ENCODE results near the gene RPN2. TPM values are rescaled to one million over a fixed set of nuclear protein-coding genes. Genes with fewer than 3 reads are reported as not detected.

RPN2 gene
- total RNA-seq, 4 donors from 2014 or later = 89.7 to 125 (median 111) TPM

- intact Hi-C loops (cut with DNase I) = no loop called here
- TF ChIP-seq POLR2A (IDR thresholded peaks at IDR 0.05; ENCODE audit: low read depth) (no peak), POLR2AphosphoS5 (IDR thresholded peaks at IDR 0.05) (no peak), EP300 (IDR thresholded peaks at IDR 0.05) (no peak)
- TF ChIP-seq, protein P1, sequence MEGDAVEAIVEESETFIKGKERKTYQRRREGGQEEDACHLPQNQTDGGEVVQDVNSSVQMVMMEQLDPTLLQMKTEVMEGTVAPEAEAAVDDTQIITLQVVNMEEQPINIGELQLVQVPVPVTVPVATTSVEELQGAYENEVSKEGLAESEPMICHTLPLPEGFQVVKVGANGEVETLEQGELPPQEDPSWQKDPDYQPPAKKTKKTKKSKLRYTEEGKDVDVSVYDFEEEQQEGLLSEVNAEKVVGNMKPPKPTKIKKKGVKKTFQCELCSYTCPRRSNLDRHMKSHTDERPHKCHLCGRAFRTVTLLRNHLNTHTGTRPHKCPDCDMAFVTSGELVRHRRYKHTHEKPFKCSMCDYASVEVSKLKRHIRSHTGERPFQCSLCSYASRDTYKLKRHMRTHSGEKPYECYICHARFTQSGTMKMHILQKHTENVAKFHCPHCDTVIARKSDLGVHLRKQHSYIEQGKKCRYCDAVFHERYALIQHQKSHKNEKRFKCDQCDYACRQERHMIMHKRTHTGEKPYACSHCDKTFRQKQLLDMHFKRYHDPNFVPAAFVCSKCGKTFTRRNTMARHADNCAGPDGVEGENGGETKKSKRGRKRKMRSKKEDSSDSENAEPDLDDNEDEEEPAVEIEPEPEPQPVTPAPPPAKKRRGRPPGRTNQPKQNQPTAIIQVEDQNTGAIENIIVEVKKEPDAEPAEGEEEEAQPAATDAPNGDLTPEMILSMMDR (IDR thresholded peaks at IDR 0.05) = no peak
- DNase-seq (ENCODE audit: extremely low spot score) = no peak
- peak overlapping the region in 3 of 4 donors; percentile 29 to 48 (median 31) for H3K27ac ChIP-seq (replicated peaks in 1 of 4)
- H3K9me3 ChIP-seq = no peaks in the 10 kb centered on the region
- no peak overlapping the region for H3K4me3 ChIP-seq
- peaks cover 24 to 43% (median 29%) of the 10 kb centered on the region in 4 donors for H3K4me1 ChIP-seq
- peaks cover 69 to 100% (median 88%) of the 10 kb centered on the region in 4 donors for H3K36me3 ChIP-seq
- H3K27me3 ChIP-seq = no peaks in the 10 kb centered on the region
- WGBS = 78% methylated on average over 5 of the region's 5 CpGs
These were observed 49.5 kb downstream of the RPN2 start for GRCh38 chr20:37228656-37229055.

DNA sequence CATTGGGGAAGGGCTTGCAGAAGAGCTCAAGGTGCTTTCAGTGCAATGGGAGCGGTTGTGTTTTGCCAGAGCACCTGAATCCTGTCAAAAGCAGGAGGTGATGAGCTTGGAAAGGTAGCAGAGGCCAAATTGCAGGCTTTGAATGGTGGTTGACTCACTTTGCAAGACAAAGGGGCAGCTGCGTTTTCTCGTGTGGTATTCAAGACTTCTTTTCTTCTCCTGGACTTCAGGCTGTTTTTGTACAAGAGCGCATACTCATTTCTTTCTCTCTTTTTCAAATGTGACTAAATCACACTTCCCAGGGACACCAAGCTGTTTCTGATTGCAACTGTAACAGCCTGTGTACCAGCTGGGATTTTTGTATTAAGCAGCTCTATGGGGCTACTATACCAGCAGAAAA, 50.2 kb downstream of the RPN2 start:
- Histone ChIP-seq H3K27me3 (no peaks in the 10 kb centered on the region), H3K27ac (replicated peaks in 1 of 4) (no peak overlapping the region), H3K4me3 (no peak overlapping the region), H3K36me3 (peaks cover 69 to 100% (median 88%) of the 10 kb centered on the region in 4 donors), H3K4me1 (peaks cover 24 to 42% (median 29%) of the 10 kb centered on the region in 4 donors), H3K9me3 (no peaks in the 10 kb centered on the region)
- intact Hi-C loops (cut with DNase I) = no loop called here
- TF ChIP-seq POLR2AphosphoS5 (IDR thresholded peaks at IDR 0.05) (no peak), EP300 (IDR thresholded peaks at IDR 0.05) (no peak), POLR2A (IDR thresholded peaks at IDR 0.05; ENCODE audit: low read depth) (no peak)
- TF ChIP-seq, protein P1 (IDR thresholded peaks at IDR 0.05) = no peak
- DNase-seq (ENCODE audit: extremely low spot score) = no peak
- WGBS = 81% methylated on average over 4 of the region's 4 CpGs

GRCh38 chr20:37230200-37230599, 51.1 kb downstream of the RPN2 start:
- TF ChIP-seq, protein P1 (IDR thresholded peaks at IDR 0.05) = no peak
- TF ChIP-seq EP300 (IDR thresholded peaks at IDR 0.05) (no peak), POLR2A (IDR thresholded peaks at IDR 0.05; ENCODE audit: low read depth) (no peak), POLR2AphosphoS5 (IDR thresholded peaks at IDR 0.05) (no peak)
- Histone ChIP-seq H3K9me3 (no peaks in the 10 kb centered on the region), H3K4me3 (no peak overlapping the region), H3K27me3 (no peaks in the 10 kb centered on the region), H3K36me3 (peaks cover 70 to 100% (median 89%) of the 10 kb centered on the region in 4 donors), H3K4me1 (peaks cover 24 to 38% (median 29%) of the 10 kb centered on the region in 4 donors), H3K27ac (replicated peaks in 1 of 4) (no peak overlapping the region)
- intact Hi-C loops (cut with DNase I) = no loop called here
- no peak for DNase-seq (ENCODE audit: extremely low spot score)
- 91% methylated on average over 6 of the region's 6 CpGs for WGBS

GRCh38 chr20:37231947-37232630, 53.0 kb downstream of the RPN2 start:
- TF ChIP-seq EP300 (IDR thresholded peaks at IDR 0.05) = no peak
- no peak for TF ChIP-seq POLR2AphosphoS5 (IDR thresholded peaks at IDR 0.05)
- TF ChIP-seq POLR2A (IDR thresholded peaks at IDR 0.05; ENCODE audit: low read depth) = no peak
- TF ChIP-seq, protein P1 (IDR thresholded peaks at IDR 0.05) = no peak
- no peak for DNase-seq (ENCODE audit: extremely low spot score)
- no peaks in the 10 kb centered on the region for H3K27me3 ChIP-seq
- H3K4me3 ChIP-seq = no peak overlapping the region
- H3K36me3 ChIP-seq = peaks cover 75 to 100% (median 91%) of the 10 kb centered on the region in 4 donors
- intact Hi-C loops (cut with DNase I) = no loop called here
- WGBS = 88% methylated on average over 13 of the region's 13 CpGs
- peaks cover 18 to 25% (median 19%) of the 10 kb centered on the region in 4 donors for H3K4me1 ChIP-seq
- no peak overlapping the region for H3K27ac ChIP-seq (replicated peaks in 1 of 4)
- no peaks in the 10 kb centered on the region for H3K9me3 ChIP-seq
